ENCODE data around the gene HOXB4.

DNA sequence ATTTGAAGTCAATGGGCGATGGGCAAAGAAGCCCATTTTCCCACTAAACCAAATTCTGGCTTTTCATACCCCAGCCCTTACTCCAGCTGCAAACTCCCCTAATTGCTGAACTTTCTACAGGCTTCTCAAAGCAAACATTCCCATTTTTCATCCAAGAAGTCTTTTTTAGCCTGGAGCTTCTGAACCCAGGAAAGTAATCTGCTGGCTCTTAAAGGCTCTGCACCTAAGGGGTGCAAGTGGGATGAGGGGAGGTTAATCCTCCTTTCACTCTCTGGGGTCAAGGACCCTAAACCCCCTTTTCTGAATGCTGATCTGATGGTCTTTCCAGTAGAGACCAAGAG is 30.3 kb upstream of the HOXB4 start:
- no peak for TF ChIP-seq EZH2phosphoT487 (IDR thresholded peaks at IDR 0.05; ENCODE audit: borderline replicate concordance, low read depth, low read length)
- TF ChIP-seq, protein P1, sequence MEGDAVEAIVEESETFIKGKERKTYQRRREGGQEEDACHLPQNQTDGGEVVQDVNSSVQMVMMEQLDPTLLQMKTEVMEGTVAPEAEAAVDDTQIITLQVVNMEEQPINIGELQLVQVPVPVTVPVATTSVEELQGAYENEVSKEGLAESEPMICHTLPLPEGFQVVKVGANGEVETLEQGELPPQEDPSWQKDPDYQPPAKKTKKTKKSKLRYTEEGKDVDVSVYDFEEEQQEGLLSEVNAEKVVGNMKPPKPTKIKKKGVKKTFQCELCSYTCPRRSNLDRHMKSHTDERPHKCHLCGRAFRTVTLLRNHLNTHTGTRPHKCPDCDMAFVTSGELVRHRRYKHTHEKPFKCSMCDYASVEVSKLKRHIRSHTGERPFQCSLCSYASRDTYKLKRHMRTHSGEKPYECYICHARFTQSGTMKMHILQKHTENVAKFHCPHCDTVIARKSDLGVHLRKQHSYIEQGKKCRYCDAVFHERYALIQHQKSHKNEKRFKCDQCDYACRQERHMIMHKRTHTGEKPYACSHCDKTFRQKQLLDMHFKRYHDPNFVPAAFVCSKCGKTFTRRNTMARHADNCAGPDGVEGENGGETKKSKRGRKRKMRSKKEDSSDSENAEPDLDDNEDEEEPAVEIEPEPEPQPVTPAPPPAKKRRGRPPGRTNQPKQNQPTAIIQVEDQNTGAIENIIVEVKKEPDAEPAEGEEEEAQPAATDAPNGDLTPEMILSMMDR (conservative IDR thresholded peaks at IDR 0.05; ENCODE audit: low read length), result no peak

Data from OCI-LY7 (cell line).